HCT116 (cell line): ENCODE data around the gene RBM11.

Source experiments
- CEBPB ChIP-seq: IDR thresholded peaks from 2 replicates; pipeline ENCODE4 v1.6.1; 2012; ENCODE audit warnings: low read depth
- CTCF ChIP-seq, 3 experiments: fragments of 200-600 bp in 1 of 3; sonication (generic) in 1 of 3; IDR thresholded peaks in 2 of 3; conservative IDR thresholded peaks in 1 of 3; 2 replicates each; pipeline ENCODE4 v1.5.1; 2012 to 2017; ENCODE audit warnings: low read depth in 2 of 3, low read length in 2 of 3, antibody characterized with exemption in 1 of 3, borderline replicate concordance in 1 of 3, control low read depth in 1 of 3, mild to moderate bottlenecking in 1 of 3, mixed read lengths in 1 of 3, mixed run types in 1 of 3, moderate library complexity in 1 of 3; ENCODE audit not compliant: insufficient read depth in 1 of 3
- EGR1 ChIP-seq: IDR thresholded peaks from 2 replicates; pipeline ENCODE4 v1.6.1; 2012; ENCODE audit warnings: low read depth
- ELF1 ChIP-seq: IDR thresholded peaks from 2 replicates; pipeline ENCODE4 v1.6.1; 2012; ENCODE audit warnings: low read depth, borderline replicate concordance
- EZH2 ChIP-seq: fragments of 200-600 bp; sonication (generic); IDR thresholded peaks from 2 replicates; pipeline ENCODE4 v1.6.1; 2017; ENCODE audit warnings: antibody characterized with exemption, mixed run types
- FOSL1 ChIP-seq: IDR thresholded peaks from 2 replicates; pipeline ENCODE4 v1.6.1; 2012; ENCODE audit warnings: low read depth
- JUND ChIP-seq: IDR thresholded peaks from 2 replicates; pipeline ENCODE4 v1.6.1; 2012
- MAX ChIP-seq: IDR thresholded peaks from 2 replicates; pipeline ENCODE4 v1.6.1; 2012
- POLR2A ChIP-seq: IDR thresholded peaks from 2 replicates; pipeline ENCODE4 v1.7.0; 2011; ENCODE audit warnings: borderline replicate concordance; ENCODE audit not compliant: insufficient read depth, insufficient read length; ENCODE audit errors: extremely low read depth
- POLR2AphosphoS5 ChIP-seq: IDR thresholded peaks from 2 replicates; pipeline ENCODE4 v1.6.1; 2011; ENCODE audit warnings: mild to moderate bottlenecking, low read depth, low read length, moderate library complexity
- SRF ChIP-seq: IDR thresholded peaks from 2 replicates; pipeline ENCODE4 v1.6.1; 2012; ENCODE audit warnings: low read depth
- TCF7L2 ChIP-seq: IDR thresholded peaks from 2 replicates; pipeline ENCODE4 v1.7.0; 2011; ENCODE audit warnings: borderline replicate concordance, inconsistent platforms; ENCODE audit not compliant: insufficient read depth, insufficient read length; ENCODE audit errors: extremely low read depth
- YY1 ChIP-seq: IDR thresholded peaks from 2 replicates; pipeline ENCODE4 v1.6.1; 2011; ENCODE audit warnings: low read length, low read depth, moderate library complexity, mild to moderate bottlenecking; ENCODE audit not compliant: insufficient replicate concordance; ENCODE audit errors: extremely low read depth

- TF ChIP-seq YY1 (no peak), EGR1 (no peak), CEBPB (no peak), CTCF (IDR thresholded peaks at IDR 0.05 in 2 of 3, conservative IDR thresholded peaks at IDR 0.05 in 1 of 3; ENCODE audit: borderline replicate concordance in 1 of 3, insufficient read depth in 1 of 3, low read depth in 2 of 3, low read length in 2 of 3) (no peak), POLR2A (no peak), ELF1 (no peak), POLR2AphosphoS5 (no peak), SRF (no peak), FOSL1 (no peak), JUND (no peak), EZH2 (no peak), MAX (no peak), TCF7L2 (no peak)
Observed at GRCh38 chr21:14223365-14223764, 7.4 kb downstream of the RBM11 start.
